ENCODE measurements around the gene SCAF8.
"Not testable (repeated sequence)": the region's sequence is repeated elsewhere in the genome, so short reads cannot be mapped to it uniquely, and the experiment has no call there.

The SCAF8 gene

DNA sequence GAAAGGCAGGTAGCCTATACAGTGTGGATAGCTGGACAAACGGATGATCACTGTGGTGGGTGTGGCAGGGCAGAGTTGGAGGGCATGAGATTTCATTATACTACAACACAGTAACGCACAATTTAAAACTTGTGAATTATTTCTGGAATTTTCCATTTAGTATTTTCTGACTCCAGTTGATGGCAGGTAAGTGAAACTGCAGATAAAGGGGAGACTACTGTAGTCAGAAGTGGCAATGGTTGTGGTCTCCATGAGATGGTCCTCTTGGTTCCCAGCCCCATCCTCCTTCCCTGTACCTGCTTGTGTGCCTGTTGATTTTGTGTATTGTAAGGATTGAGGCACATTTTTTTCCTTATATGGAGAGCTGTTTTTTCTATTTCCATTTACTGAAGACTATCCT is 22.5 kb upstream of the SCAF8 start:
- Histone ChIP-seq H3K36me3 (no peaks in the 10 kb centered on the region), H3K27me3 (no peaks in the 10 kb centered on the region), H3K9me3 (no peaks in the 10 kb centered on the region), H3K27ac (no peak overlapping the region), H3K4me1 (ENCODE audit: control insufficient read depth in 1 of 2, insufficient read depth in 1 of 2, low read depth in 1 of 2, low read length in 1 of 2) (peaks cover 12 to 16% of the 10 kb centered on the region in 2 experiments), H3K4me3 (ENCODE audit: low read depth in 1 of 2, low read length in 1 of 2) (no peak overlapping the region)
- no peak for TF ChIP-seq CTCF (IDR thresholded peaks at IDR 0.05)

- no peaks in the 10 kb centered on the region for H3K27me3 ChIP-seq
- H3K36me3 ChIP-seq, result no peaks in the 10 kb centered on the region
- H3K4me1 ChIP-seq (ENCODE audit: control insufficient read depth in 1 of 2, insufficient read depth in 1 of 2, low read depth in 1 of 2, low read length in 1 of 2), result peaks cover 12 to 19% of the 10 kb centered on the region in 2 experiments
- no peak overlapping the region for H3K27ac ChIP-seq
- TF ChIP-seq CTCF (IDR thresholded peaks at IDR 0.05), result no peak
- no peak overlapping the region for H3K4me3 ChIP-seq (ENCODE audit: low read depth in 1 of 2, low read length in 1 of 2)
- peaks cover 6% of the 10 kb centered on the region for H3K9me3 ChIP-seq
Measured at GRCh38 chr6:154715446-154715845, 17.8 kb upstream of the SCAF8 start.

- H3K4me3 ChIP-seq (ENCODE audit: low read depth in 1 of 2, low read length in 1 of 2); H3K9me3 ChIP-seq; H3K27me3 ChIP-seq; H3K36me3 ChIP-seq; H3K27ac ChIP-seq: not testable (repeated sequence)
- H3K4me1 ChIP-seq (ENCODE audit: control insufficient read depth in 1 of 2, insufficient read depth in 1 of 2, low read depth in 1 of 2, low read length in 1 of 2), result peaks cover 12 to 19% of the 10 kb centered on the region in 2 experiments
Measured at GRCh38 chr6:154716350-154716749, 16.9 kb upstream of the SCAF8 start.

GRCh38 chr6:154719433-154719832 is 13.8 kb upstream of the SCAF8 start:
- Histone ChIP-seq H3K27ac (no peak overlapping the region), H3K27me3 (peaks cover 7% of the 10 kb centered on the region), H3K4me3 (ENCODE audit: low read depth in 1 of 2, low read length in 1 of 2) (no peak overlapping the region), H3K36me3 (no peaks in the 10 kb centered on the region), H3K4me1 (ENCODE audit: control insufficient read depth in 1 of 2, insufficient read depth in 1 of 2, low read depth in 1 of 2, low read length in 1 of 2) (peaks cover 5 to 14% of the 10 kb centered on the region in 2 experiments), H3K9me3 (peaks cover 6% of the 10 kb centered on the region)
- no peak for TF ChIP-seq CTCF (IDR thresholded peaks at IDR 0.05)

DNA sequence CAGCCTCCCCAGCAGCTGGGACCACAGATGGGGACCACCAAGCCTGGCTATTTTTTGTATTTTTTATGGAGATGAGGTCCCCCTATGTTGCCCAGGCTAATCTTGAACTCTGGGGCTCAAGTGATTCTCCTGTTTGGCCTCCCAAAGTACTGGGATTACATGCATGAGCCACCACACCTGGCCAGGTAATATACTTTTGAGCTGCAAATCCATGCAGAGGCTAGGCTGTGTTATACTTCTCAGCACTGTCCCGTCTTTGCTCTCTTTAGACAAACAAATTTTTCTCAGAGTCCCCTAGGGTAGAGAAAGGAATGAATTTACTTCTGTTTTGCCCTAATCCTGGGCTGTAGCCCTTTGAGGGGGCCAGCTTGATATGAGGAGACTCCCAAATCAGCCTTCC is 13.4 kb upstream of the SCAF8 start:
- no peaks in the 10 kb centered on the region for H3K36me3 ChIP-seq
- H3K4me3 ChIP-seq (ENCODE audit: low read depth in 1 of 2, low read length in 1 of 2), result no peak overlapping the region
- no peak overlapping the region for H3K27ac ChIP-seq
- no peak for TF ChIP-seq CTCF (IDR thresholded peaks at IDR 0.05)
- H3K9me3 ChIP-seq, result peaks cover 6% of the 10 kb centered on the region
- H3K27me3 ChIP-seq, result peaks cover 7% of the 10 kb centered on the region
- H3K4me1 ChIP-seq (ENCODE audit: control insufficient read depth in 1 of 2, insufficient read depth in 1 of 2, low read depth in 1 of 2, low read length in 1 of 2), result peaks cover 1 to 10% of the 10 kb centered on the region in 2 experiments

DNA sequence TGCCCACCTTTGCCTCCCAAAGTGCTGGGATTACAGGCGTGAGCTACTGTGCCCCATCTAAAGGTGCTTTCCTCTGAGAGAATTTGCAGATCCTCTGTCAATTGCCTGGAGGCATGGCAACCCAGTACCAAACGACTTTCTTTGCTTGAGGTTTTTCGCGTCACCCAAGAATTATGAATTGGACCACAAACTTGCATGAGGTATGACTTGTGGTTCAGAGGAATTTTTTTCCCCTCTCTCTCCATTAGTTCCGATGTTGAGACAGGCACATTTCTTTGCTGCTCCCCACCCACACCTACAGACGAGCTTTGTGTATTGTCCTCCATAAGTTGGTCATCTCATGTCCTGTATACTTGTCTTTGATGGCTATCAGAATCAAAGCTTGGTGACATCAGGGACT is 11.8 kb upstream of the SCAF8 start:
- H3K27ac ChIP-seq, result no peak overlapping the region
- peaks cover 7% of the 10 kb centered on the region for H3K27me3 ChIP-seq
- no peak overlapping the region for H3K4me3 ChIP-seq (ENCODE audit: low read depth in 1 of 2, low read length in 1 of 2)
- TF ChIP-seq CTCF (IDR thresholded peaks at IDR 0.05), result no peak
- H3K9me3 ChIP-seq, result peaks cover 6% of the 10 kb centered on the region
- no peaks in the 10 kb centered on the region for H3K36me3 ChIP-seq
- H3K4me1 ChIP-seq (ENCODE audit: control insufficient read depth in 1 of 2, insufficient read depth in 1 of 2, low read depth in 1 of 2, low read length in 1 of 2), result no peaks in the 10 kb centered on the region
